ENCODE data around the gene CPNE8.
A peak's percentile ranks its signal among the peaks of the same experiment; 100 is the strongest.

The CPNE8 gene

DNA sequence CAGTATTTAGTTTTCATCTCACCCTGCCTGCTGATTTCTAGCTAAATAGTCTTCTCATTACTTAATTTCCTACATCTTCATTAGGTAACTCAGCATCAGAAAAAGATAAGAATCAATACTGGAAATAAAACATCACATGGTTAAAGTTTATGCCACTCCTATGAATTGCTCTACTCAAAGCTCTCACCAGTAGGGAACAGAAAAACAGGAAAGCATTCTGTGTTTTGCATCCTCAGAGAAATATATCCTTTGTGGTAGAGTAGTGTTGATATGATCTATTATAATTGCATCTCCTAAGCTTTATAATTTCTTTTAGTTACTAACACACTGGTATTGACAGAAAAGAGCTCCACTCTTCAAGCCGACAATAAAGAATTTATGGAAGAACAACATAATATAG is 9.9 kb downstream of the CPNE8 start:
- no peak for DNase-seq (ENCODE audit: low read depth in 2 of 2)

DNA sequence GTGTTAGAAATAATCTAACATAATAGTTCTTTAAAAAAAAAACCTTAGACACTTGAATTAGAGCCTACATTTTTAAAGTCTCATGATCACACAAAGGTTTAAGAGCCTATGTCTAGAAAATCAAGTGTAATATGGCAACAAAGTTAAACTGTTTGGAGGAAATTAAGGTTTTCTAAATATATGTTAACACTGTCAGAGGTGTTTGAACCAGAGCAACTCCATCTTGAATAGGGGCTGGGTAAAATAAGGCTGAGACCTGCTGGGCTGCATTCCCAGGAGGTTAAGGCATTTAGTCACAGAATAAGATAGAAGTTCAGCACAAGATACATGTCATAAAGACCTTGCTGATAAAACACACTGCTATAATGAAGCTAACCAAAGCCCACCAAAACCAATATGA is 12.4 kb downstream of the CPNE8 start:
- no peak for DNase-seq (ENCODE audit: low read depth in 2 of 2)

GRCh38 chr12:38892087-38892786 is 13.2 kb downstream of the CPNE8 start:
- DNase-seq (ENCODE audit: low read depth in 2 of 2), result no peak

DNA sequence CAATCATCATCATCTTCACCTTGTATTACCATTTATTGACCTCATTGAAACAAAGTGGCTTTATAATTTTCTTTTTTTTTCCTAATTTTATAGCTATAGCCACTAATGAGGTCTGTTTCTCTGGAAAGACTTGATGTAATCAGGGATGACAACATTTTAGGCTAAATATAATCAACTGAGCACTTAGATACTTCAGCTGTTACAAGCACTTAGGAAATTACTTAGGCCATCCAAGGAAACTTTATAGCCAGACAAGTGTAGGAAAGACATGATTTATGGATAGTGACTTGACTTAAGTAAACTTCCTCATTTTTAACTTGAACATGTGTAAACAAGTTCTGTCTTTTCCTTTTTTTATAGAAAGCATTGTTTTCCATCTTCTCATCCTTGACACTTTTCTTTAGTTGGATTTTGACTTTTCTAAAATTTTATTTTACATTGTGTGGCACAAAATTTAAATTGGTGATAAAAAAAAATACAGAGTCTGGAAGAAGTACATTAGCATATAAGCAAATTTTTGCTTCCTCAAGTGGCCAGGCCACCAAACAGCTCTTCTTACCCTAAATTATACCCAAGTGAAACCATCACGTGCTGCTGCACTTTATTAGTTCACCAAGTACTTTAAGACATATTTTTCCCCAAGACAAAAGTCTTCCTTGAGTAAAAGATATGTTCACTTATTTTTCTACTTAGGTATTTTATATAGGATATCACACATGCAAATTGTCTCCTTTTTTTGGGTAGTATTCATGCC is 15.1 kb downstream of the CPNE8 start:
- no peak for DNase-seq (ENCODE audit: low read depth in 2 of 2)

DNA sequence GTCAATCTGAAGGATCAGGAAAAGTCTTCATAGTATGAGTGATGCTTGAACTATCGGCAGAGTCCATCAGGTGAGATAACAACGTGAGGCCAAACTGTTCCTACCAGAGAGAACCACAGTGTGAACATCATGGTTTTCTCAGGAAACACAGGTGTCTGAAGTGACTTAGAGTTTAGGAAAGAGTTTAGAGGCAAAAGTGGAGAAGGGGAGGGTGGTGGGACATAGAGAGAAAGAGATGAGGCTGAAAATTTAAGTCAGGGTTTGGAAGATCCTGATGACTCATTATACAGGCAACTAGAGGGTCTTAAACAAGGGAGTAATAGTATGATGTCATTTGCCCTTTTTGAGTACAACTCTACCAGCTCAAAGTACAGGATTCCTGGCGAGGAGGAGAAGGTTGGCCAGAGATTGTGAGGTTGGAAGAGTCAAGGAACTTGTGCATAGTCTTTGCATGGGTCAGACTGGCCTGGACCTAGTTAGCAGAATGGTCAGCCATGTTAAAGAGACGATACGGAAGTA is 16.0 kb downstream of the CPNE8 start:
- DNase-seq (ENCODE audit: low read depth in 2 of 2), result no peak

- no peak for DNase-seq (ENCODE audit: low read depth in 2 of 2)
Measured at GRCh38 chr12:38887770-38888169, 17.6 kb downstream of the CPNE8 start.

DNA sequence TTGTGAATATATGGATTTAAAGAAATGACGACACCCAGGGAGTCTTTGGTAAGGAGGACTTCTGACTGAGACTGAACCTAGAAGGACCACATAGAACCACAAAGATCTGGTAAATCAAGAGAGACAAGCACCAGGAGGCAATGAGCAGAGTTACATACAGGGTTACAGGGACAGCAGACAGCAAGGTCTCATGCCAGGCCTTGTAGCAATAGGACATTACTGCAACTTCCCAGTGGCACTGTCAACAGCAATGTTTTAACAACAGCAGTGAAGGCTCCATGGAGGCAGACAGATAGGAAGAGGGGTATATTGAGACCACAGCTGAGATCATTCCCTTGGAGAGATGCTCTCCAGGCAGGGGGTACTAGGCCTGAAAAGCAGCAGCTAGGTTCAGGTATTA is 18.5 kb downstream of the CPNE8 start:
- DNase-seq (ENCODE audit: low read depth in 2 of 2), result no peak

GRCh38 chr12:38886064-38886463 is 19.3 kb downstream of the CPNE8 start:
- DNase-seq (ENCODE audit: low read depth in 2 of 2), result peak in 1 of 2 donors; percentile 10

DNA sequence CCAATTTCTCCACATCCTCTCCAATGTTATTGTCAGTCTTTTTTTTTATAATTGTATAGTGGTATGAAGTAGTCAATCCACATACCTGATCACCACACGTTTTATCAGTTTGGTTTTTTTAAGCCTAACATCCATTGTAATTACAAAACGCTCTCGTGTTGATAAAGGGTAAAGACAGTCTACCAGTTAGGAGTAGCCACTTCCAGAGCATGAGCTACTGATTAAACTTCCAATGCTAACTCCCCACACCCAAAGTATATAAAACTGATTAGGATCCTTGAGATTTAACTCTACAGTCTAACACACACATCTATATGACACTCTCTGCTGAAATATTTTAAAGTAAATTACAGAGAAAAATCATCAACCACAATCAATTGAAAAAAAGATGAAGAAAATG is 20.7 kb downstream of the CPNE8 start:
- no peak for DNase-seq (ENCODE audit: low read depth in 2 of 2)

DNA sequence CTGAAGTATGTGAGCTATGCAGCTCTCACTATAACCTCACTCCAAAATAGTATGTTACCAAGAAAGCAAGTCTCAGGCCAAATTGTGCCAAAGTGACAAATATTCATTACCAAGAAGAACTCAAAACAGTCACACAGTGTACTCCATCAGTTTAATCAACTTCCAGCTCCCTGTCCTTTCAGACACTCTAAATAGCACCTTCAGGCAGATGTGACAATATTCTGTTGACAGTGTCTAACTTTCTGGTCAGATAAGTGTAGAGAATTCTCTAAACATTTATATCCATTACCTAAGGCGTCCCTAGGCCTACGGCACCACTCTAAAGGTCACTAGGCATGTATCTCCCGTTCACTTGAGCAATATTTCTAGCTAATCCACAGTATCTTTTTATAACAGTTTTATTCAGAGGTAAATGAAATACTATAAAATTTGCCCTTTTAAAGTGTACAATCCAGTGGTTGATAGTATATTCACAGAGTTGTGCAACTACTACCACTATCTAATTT is 21.7 kb downstream of the CPNE8 start:
- no peak for DNase-seq (ENCODE audit: low read depth in 2 of 2)

DNA sequence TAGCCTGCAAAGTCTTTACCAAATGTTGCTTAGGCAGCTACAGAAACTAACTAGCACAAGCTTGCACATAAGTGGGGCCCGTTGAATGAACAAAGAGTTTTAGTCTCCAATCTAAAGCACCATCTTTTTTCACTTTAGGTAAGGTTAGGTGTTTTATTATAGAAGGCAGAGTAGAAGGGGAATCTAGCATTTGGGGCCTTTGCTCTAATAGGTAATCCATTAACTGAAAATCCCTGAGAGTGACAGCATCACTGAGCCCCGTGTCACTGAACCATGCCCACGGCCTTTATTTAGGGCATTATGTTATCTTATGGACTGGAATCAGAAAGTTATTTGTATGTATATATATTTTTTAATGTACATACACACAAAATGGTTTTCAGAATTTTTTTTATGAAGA is 25.1 kb downstream of the CPNE8 start:
- no peak for DNase-seq (ENCODE audit: low read depth in 2 of 2)

- DNase-seq (ENCODE audit: low read depth in 2 of 2), result no peak
Measured at GRCh38 chr12:38878986-38879385, 26.4 kb downstream of the CPNE8 start.

GRCh38 chr12:38878333-38878705 is 27.1 kb downstream of the CPNE8 start:
- DNase-seq (ENCODE audit: low read depth in 2 of 2), result no peak

DNA sequence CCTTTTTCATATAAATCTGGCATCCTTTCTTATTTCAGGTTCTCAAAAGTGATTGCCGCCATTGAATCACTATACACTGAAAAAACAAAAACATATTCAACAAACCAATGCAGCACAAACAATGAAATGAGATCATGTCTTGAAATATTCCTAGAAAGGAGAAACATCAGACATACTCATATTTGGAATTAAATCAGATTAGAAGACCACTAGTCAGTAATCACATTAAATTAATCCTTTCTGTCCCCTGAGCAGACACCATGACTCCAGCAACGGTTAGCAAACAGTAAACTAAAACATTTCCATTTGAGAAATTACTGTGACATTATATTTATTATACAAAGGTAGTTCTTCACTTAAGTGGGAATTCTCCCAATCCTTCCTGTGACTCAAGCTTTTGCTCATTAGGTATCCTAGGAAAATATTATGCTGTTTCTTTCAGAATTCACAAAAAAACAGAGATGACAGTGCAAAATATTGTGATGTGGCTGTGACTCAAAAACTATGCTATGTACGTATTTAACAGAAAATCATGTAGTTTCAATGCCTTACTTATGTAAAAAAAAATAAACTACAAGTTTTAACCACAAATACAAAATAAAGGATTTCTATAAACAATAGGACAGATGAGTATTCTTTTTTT is 29.7 kb downstream of the CPNE8 start:
- no peak for DNase-seq (ENCODE audit: low read depth in 2 of 2)

DNA sequence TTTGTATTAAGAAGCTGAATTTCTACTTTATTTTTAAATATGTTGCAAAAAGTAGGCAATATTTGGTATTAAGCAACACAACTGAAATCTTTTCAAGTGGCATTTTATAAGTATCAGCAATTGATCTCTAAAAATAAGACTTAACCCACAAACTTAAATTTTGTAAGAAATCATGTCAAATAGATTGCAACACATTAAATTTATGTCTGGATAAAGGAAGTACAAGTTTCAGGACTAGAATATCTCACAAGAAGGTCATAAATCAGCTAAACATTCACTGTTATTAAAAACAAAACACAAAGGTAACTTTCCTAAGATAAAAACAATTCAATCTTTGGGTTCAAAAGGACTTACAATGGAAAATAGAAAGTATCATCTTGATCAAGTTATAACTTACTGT is 32.8 kb downstream of the CPNE8 start:
- DNase-seq (ENCODE audit: low read depth in 2 of 2), result no peak

GRCh38 chr12:38872156-38872555 is 33.2 kb downstream of the CPNE8 start:
- no peak for DNase-seq (ENCODE audit: low read depth in 2 of 2)

DNA sequence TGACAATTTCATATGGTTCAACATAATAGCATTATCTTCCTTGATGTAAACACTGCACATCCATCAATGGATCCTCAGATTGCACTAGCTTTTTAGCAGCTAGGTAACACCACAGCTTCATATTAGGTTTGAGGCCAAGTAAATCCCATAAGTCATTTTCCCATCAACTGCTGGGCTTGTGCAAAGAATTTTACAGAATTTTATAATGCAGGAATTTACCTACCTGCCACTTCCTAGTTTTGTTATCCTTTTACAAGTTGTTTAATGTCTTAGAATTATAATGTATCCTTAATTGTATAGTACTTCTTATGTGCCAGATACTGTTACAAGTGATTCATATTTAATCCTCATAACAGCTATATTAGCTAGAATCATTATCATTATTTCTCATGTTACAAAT is 36.4 kb downstream of the CPNE8 start:
- DNase-seq (ENCODE audit: low read depth in 2 of 2), result no peak

GRCh38 chr12:38850461-38850860 is 54.9 kb downstream of the CPNE8 start:
- DNase-seq (ENCODE audit: low read depth in 2 of 2), result no peak

DNA sequence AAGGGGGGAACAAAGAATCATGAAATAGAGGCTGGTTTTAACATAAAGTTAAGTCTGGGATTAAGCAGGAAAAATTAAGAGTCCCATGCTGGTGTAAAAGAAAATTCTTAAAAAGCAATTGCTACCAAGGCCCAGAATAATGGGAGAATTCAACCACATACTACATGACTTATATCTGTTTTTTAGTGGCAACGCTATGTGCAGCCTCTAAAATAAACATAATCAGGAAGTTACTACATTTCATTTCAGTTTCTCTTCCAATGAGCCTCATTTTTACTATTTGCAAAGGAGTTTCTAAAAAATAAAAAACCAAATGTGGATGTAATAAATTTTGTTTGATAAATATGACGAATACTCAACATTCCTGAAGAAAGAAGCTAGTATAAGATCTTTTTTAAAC is 58.1 kb downstream of the CPNE8 start:
- no peak for DNase-seq (ENCODE audit: low read depth in 2 of 2)

DNA sequence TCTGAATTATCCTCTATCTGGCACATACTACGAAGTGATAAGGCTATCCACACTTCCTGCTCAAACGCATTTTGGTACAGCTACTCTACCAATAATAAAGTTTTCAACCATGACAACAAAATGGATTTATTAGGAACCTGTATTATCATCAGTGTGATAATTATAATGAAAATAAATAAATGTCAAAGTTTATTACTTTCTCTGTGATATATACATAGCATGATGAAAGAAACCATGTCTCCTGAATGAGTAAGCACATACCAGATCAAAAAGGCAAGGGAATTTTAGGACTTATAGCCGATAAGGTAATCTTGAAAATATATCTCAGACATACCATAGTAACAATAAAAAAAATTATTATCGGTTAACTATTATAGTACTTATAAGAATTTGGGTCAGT is 61.1 kb downstream of the CPNE8 start:
- DNase-seq (ENCODE audit: low read depth in 2 of 2), result no peak

- no peak for DNase-seq (ENCODE audit: low read depth in 2 of 2)
Measured at GRCh38 chr12:38838056-38838850, 67.1 kb downstream of the CPNE8 start.

DNA sequence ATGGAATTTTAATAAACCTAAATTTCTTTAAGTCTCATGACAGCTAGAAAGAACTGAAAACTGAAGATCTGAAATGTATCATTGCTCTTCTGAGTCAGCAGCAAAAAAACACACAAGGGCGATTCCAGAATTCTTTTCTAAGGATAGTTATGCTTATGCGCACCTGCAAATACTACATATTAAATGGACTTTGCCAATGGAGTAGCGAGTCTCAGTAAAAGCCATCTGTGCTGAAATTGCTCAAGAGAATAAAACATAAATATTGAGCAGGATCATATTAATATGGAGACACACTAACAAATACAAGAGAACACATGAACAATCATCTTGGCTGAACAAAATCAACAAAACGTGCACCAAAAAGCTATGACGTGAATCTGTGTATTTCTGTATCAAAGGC is 73.7 kb downstream of the CPNE8 start:
- DNase-seq (ENCODE audit: low read depth in 2 of 2), result no peak

Measured in stimulated activated CD4-positive, alpha-beta T cell treated with anti-CD3 and anti-CD28 coated beads, Interleukin-1b, Interleukin-23, amount 100 ng/mL, for 4 hours (primary cell).